Hindlimb muscle (tissue), 1 donor: ENCODE results near the gene CFAP46. TPM values are rescaled to one million over a fixed set of nuclear protein-coding genes. Genes with fewer than 3 reads are reported as not detected.
"Not testable (repeated sequence)": the region's sequence is repeated elsewhere in the genome, so short reads cannot be mapped to it uniquely, and the experiment has no call there.

ENCODE experiments used
- DNase-seq: peaks from one replicate; pipeline ENCODE4 v3.0.0-alpha.2; 2013
- polyA plus RNA-seq: library from polyadenylated mRNA; unstranded; fragments of 120-200 nt; gene quantifications from one replicate; pipeline ENCODE4 v1.2.1, GENCODE V29; 2013; ENCODE audit not compliant: insufficient read length

CFAP46 gene
- polyA plus RNA-seq, 1 donor = 0.12 TPM

DNA sequence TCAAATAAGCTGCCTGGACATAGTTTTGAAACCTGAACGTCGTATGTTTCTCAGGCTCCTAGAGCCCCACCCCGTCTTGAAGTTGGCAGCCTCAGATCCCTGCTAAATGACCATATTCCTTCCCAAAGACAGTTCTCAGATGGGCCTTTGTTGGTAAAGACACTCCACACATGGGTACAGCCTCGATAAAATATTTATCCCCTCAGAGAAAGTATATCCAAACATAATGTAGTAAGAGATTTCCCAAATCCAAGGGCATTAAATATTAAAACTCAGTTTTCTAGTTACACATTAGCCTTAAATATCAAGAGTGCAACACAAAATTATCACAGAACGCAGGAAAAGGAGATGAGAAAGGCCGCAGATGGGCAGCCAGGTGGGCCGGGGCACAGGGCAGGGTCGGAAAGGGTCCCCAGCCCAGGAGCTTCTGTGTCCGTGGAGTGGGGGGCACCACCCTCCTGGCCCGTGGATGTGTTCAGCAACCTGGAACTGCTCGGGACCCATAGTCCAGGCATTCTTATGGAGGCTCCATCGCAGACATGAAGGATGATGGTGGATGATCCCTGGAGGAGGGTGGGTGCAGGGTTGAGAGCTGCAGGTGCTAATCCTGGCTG is 1.5 kb upstream of the CFAP46 start:
- no peak for DNase-seq

DNA sequence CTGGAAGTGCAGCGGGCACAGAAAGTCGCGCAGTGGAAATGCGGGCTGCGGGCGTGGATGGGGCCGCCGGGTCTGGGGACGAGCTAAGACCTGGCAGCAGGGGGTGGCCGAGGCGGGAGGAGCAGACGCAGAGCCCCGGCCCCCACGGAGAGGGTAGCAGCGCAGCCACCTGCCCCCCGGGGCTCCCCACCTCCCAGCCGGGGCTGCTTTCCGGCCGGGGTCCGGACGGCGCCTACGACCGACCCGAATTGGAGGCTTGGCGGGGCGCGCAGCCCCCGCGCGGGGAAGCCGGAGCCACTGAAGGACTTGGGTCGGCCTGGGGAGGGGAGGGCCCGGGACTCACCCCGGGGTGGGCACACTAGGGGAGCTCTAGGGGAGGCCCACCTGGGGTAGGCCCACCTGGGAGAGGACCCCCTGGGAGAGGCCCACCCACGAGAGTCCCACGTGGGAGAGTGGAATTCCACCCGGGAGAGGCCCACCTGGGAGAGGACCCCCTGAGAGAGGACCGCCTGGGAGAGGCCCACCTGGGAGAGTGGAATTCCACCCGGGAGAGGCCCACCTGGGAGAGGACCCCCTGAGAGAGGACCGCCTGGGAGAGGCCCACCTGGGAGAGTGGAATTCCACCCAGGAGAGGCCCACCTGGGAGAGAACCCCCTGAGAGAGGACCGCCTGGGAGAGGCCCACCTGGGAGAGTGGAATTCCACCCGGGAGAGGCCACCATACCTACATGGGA is 854 bp upstream of the CFAP46 start:
- DNase-seq = no peak

DNA sequence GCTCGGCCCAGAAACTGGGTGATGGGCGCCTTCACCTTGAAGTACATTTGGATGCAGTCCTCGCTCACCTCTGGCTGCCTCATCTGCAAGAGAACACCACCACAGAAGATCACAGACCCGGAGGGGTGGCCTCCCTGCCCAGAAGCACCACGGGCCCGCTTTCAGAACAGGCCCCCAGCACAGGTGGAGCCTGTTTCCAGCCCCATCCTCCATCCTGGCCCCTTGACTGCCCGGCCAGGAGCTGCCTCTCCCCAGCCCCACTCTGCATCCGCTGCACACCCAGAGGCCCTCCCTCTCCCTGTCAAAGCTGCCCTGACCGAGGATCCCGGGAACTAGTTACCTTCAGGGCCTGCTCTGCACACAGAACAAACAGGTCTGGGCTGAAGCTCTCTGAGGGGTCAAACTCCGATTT is 724 bp downstream of the CFAP46 start:
- no peak for DNase-seq

DNA sequence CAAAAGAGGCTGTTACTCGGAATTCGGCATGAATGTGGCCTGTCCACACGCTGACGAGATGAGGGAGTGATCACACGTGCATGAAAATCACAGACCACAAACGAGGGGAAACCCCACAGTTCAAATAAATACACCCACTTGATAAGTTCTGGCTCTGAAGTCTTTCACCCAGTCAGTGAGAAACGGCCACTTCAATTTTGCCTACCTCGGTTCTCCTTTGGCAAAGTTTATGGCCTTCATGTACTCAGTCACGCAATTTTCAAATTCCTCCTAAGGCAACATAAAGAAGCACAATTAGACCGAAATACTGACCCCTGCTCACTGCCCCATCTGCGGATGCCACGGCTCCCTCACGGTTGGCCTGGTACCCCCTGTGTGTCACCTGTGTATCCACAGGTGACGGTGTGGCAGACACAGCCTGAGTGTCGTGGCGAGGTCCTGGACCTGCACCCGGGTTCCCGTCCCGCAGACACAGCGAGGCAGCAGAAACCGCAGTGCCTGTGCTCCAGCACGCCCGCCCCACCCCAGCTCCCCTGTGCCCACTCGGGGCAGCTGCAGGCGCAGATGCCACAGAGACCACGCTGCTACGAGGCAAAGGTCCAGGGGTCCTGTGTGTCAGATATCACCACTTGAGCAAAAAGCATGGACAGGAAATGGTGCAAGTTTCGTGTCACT is 1.4 kb downstream of the CFAP46 start:
- no peak for DNase-seq

DNA sequence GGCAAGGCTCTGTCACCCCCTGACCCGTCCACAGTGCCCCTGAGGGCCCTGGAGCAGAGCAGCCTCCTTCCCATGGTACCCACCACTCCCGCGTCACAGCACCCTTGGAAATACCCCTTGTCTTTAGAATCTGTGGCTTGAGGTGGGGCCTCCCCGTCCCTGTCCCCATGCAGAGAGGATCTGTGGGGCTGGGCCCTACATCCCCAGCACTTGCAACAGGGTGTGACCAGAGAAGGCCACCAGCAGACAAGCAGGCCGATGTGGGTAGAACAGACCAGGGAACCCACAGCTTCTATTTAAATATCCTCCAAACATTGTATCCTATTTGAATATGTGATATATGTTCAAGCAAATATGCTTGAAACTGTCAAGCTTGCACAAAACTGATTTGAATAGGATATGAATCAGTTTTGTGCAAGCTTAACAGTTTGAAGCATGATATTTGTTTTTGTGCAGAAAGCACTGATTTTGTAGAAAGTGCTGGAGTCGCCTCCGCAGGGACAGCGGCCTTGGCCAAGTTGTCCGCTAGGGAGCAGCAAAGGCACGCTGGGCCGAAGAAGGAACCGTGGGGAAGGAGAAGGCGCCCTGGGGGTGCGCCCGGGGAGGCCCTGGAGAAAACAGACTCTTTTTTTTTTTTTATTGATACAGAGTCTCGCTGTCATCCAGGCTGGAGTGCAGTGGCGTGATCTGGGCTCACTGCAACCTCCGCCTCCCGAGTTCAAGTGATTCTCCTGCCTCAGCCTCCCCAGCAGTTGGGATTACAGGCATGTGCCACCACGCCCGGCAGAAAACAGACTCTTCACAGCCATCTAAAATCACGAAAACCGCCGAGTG is 2.2 kb downstream of the CFAP46 start:
- no peak for DNase-seq

DNA sequence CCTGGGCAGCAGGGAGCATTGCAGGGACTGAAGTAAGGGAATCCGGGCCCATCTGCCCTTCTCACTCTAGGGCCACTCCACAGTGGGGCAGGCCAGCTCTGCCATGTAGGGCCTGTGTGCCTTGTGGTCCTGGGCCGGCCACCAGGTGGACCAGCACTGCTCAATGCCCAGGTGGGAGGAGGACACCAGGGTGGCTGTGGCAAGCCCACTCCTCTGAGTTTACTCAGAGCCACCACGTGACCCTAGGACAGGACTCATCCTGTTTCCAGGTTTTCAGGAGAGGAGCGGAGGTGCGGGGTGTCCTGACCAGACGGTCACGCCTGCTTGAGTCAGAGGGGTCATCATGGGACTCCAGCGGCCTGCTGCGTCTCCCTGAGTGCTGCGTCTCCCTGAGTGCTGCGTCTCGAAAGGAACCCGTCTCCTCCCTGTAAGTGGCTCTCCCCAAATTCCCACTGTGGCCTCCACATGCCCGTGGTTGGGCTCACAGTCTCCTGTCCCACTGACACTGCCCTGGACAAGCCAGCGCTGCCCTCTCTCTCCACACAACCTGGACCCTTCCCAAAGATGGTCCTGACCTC is 2.9 kb downstream of the CFAP46 start:
- no peak for DNase-seq

DNA sequence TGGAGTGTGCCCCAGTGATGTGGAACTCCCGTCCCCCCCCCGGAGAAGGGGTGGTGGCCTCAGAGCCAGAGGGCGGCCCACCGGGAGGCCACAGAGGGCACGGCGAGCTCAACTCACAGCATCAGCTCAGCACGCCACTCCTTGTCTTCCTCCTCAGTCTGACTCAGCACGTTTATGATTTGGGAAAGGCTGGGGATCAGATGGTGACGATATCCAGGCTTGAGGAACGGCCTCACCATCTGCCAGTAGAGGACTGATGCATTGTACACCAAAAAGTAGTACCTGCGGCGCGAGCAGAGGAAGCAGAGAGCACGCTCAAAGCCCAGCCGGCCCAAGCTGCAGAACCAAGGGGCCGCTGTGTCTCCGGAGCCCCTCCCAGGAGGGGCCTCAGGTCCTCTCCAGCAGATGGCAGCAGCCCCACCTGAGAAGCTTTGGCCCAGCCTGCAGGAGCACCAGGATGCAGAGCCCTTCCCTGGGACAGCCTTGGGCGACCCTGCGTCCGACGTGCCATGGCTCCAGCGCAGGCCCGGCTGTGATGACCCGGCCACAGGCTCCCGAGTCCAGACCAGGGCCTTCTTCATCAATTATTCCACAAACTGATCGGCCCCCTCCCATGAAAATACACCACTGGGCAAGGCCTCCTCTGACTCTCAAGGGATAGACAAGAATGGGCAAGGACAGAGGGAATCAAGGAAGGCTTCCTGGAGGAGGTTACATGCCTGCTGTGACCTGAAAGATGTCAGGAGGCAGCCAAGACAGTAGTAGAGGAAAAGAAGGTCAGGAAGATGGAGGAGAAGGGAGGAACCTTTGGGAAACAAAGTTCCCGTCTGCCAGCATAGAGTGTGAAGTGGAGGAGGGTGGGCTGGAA is 3.7 kb downstream of the CFAP46 start:
- DNase-seq = no peak

DNA sequence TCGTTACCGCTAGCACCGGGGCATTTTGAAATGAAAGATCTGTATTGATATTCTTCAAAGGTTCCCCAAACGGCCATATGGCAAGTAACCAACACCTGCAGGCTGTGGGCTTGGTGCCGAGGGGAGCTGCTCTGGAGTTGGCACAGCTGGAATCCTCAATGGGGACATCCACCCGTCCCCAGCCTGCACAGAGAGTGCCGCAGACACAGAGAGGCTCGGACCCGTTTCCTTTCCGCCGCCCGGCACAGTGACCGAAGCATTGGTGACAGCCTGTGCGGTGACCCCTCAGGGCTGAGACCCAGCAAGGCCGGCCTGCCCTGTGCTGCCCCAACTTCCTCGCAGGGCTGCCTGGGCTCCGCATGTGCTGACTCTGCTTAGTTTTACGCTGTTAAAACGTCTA is 4.5 kb downstream of the CFAP46 start:
- no peak for DNase-seq

DNA sequence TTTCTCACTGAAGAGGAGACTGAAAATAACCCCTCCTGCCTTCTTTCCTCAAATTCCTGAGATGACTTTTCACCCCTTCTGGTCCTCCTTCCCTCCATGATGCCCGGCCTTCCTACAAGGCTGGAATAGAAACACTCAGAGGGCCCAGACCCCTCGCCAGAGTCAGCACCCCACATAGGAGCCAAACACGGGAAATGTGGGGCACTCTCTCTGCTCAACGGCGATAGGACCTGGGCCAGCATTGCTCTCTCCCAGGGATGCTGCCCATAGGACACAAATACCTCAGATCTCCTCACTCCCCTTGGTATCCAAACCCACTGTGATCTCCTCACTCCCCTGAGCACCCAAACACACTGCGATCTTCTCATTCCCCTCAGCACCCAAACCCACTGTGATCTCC is 7.4 kb downstream of the CFAP46 start:
- DNase-seq = no peak

DNA sequence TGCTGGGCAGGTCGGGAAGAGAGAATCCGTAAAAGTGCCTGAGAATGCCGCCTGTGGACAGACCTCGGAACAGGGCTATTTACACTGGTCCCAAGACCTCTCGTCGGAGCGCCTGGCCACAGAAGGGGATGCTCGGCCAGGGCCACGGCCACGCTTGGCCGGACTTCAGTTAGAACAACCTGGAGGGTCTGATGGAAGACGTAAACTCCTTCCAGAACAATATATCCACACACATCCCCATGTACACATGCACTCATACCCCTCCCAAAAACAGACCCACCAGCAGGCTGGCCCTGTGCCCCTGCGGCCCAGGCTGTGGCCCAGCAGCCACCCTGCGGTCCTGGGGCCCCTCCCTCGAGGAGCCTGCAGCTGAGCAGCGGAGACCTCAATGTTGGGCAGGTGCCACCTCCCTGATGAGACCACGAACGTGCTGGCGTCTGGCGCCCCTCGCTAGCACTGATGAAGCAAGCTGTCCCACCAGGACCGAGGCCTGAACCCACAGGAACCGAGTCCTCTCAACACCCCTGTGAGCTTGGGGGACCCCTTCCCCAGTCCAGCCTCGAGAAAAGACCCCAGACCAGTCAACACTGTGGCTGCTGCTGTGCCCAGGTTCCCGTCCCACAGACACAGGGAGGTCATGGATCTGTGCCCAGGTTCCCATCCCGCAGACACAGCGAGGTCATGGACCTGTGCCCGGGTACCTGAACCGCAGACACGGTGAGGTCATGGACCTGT is 8.9 kb downstream of the CFAP46 start:
- no peak for DNase-seq

DNA sequence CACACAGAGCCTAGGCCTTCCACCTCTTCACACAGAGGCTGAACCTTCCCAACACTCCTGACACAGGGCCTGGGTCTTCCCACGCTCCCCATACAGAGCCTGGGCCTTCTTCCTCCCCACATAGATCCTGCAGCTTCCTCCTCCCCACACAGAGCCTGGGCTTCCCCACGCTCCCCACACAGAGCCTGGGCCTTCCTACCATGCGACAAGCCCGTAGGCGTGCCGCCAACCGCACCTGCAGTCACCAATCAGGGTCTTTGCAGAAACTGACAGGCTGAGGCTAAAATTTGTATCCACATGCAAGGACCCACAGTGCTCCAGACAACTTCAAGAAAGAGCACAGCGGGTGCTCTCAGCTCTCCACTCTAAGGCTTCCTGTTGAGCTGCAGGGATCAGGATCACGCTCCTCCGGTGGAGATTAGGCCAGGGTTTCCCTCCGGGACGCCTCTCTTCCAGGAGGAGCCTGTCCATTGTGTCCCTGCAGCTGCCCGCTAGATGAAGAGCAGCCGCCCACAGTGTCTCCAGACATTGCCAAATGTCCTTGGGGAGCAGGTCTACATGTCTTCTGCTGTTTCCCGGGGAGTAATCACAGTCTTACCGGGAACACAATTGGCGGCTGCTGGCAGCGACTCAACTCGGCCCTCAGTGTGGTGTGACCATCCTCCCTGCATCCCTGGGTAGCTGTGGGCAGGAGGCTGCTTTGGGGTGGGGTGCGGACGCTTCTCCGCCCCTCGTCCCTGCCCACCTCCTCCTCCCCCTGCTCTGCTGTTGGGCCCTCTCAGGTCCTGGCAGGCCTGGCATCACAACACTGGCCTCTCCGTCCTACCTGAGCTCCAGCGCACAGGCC is 9.7 kb downstream of the CFAP46 start:
- DNase-seq = no peak

DNA sequence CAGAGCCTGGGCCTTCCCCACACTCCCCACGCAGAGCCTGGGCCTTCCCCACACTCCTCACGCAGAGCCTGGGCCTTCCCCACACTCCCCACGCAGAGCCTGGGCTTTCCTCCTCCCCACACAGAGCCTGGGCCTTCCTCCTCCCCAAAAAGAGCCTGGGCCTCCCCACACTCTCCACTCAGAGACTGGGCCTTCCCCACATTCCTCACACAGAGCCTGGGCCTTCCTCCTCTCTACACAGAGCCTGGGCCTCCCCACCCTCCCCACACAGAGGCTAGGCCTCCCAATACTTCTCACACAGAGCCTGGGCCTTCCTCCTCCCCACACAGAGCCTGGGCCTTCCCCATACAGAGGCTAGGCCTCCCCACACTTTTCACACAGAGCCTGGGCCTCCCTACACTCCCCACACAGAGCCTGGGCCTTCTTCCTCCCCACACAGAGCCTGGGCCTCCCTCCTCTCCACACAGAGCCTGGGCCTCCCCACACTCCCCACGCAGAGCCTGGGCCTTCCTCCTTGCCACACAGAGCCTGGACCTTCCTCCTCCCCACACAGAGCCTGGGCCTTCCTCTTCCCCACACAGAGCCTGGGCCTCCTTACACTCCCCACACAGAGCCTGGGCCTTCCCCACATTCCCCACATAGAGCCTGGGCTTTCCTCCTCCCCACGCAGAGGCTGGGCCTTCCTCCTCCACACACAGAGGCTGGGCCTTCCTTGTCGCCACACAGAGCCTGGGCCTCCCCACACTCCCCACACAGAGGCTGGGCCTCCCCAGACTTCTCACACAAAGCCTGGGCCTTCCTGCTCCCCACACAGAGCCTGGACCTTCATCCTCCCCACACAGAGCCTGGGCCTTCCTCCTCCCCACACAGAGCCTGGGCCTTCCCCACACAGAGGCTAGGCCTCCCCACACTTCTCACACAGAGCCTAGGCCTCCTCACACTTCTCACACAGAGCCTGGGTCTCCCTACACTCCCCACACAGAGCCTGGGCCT is 10.8 kb downstream of the CFAP46 start:
- DNase-seq = not testable (repeated sequence)

DNA sequence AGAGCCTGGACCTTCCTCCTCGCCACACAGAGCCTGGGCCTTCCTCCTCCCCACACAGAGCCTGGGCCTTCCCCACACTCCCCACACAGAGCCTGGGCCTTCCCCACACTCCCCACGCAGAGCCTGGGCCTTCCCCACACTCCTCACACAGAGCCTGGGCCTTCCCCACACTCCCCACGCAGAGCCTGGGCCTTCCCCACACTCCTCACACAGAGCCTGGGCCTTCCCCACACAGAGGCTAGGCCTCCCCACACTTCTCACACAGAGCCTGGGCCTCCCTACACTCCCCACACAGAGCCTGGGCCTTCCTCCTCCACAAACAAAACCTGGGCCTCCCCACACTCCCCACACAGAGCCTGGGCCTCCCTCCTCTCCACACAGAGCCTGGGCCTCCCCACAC is 11.7 kb downstream of the CFAP46 start:
- DNase-seq = not testable (repeated sequence)

DNA sequence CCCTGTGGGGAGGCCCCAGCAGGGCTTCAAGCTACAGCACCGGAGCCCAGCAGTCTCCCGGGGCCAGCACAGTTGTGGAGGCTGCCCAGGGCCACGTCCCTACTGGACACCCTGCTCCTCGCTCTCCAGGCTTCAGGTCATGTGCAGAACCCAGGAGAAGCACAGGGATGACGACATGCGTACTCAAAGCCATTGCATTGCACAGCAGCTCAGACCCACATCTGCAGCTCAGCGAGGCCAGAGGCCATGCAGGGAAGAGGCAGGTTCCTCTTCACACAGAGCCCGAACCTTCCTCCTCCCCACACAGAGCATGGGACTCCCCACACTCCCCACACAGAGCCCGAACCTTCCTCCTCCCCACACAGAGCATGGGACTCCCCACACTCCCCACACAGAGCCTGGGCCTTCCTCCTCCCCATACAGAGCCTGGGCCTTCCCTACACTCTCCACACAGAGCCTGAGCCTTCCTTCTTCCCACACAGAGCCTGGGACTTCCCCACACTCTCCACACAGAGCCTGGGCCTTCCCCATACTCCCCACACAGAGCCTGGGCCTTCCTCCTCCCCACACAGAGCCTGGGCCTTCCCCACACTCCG is 12.3 kb downstream of the CFAP46 start:
- DNase-seq = no peak

DNA sequence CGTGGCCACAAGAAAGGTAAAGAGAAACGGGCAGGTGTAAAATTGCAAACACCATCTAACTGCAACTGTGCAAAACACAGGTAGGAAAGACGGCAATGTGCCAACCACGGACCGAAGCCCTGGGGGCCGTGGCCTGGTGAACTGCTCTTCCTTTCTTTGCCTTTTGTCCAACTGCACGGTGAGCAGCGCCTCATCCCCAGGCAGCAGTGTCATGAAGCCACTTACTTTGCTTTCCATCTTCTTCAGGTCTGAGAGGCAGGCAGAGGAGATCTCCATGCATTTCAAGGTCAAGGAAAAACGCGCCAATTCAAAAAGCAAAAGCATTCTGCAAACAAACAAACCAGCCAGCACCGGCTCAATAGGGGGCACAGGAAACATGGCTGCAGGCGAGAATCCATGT is 12.9 kb downstream of the CFAP46 start:
- no peak for DNase-seq

DNA sequence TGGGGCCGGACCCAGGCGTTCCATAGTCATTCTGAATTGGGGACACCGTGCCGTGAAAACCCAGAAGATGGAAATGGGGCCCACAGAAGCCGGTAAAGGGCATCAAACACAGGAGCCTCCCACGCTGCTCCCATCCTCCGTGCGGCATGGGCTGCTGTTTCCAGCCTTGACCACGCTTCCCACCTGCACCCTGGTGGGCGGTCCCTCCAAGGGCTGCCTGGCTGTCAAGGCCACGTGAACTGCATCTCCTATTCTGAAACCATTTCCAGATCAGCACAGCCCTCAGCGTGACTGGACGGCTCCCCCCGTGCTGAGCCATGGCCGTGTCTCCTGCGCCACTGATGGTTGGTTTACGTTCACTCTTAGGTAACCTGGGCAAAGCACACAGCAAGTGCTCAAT is 14.1 kb downstream of the CFAP46 start:
- no peak for DNase-seq

DNA sequence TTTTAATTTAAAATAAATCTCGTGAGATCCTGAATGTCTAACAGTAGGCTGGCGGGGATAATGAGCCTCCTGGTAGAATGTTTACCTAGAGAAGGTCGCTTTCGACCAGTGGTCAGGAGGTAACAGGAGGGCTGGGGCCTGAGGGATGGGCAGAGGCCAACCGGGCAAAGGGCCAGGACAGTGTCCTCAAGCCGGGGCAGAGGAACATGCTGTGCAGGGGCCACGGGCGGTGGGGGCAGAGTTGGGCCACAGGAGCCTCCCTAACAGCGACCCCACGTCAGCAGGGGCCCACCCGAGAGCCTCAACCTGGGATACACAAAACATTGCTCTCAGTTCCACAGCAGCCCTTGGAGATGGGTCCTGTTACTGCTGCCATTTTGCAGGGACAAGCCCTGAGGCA is 14.5 kb downstream of the CFAP46 start:
- DNase-seq = no peak
